Panc1 (cell line): Measurements from ENCODE around the gene AHRR. TPM values are rescaled to one million over a fixed set of nuclear protein-coding genes. Genes with fewer than 3 reads are reported as not detected.
"Not testable (repeated sequence)": the region's sequence is repeated elsewhere in the genome, so short reads cannot be mapped to it uniquely, and the experiment has no call there.

Source experiments
- ATAC-seq: fragments of 200-7000 bp; cut with Tn5 transposase; 2 replicates; pipeline ENCODE4 v1.9.1; 2020; ENCODE audit warnings: mild to moderate bottlenecking, moderate library complexity
- BruUV-seq: library from RNA; stranded (reverse); fragments of 400-500 nt; replicated peaks from 2 replicates; lab custom pipeline; 2021; lab: Mats Ljungman, UMichigan
- CTCF ChIA-PET: fragments of 300-600 bp; sonication (Branson Sonifier 250); formaldehyde crosslinking; loops from one replicate; lab custom pipeline; 2022; ENCODE audit warnings: antibody characterized with exemption; lab: Charles Lee
- POLR2A ChIA-PET: fragments of 300-600 bp; sonication (Branson Sonifier 250); formaldehyde crosslinking; loops from one replicate; lab custom pipeline; 2022; ENCODE audit warnings: antibody characterized with exemption; lab: Charles Lee
- DNase-seq: peaks from one replicate; pipeline ENCODE4 v3.0.0-alpha.2; 2010; ENCODE audit warnings: low read depth, low spot score
- H3K27ac ChIP-seq: 2 replicates; pipeline ENCODE4 v1.5.1; 2011; ENCODE audit warnings: mild to moderate bottlenecking, low read length, inconsistent platforms
- H3K27me3 ChIP-seq: fragments of 200-500 bp; sonication (Bioruptor generic); 2 replicates; pipeline ENCODE4 v1.6.0; 2014; ENCODE audit warnings: low read length, inconsistent platforms; ENCODE audit not compliant: control insufficient read depth, insufficient read depth
- H3K36me3 ChIP-seq: fragments of 200-500 bp; sonication (Bioruptor generic); 2 replicates; pipeline ENCODE4 v1.5.1; 2014; ENCODE audit warnings: inconsistent platforms, mild to moderate bottlenecking, low read length, moderate library complexity; ENCODE audit not compliant: control insufficient read depth, insufficient read depth
- H3K4me1 ChIP-seq: 2 replicates; pipeline ENCODE4 v1.5.1; 2011; ENCODE audit warnings: inconsistent platforms, mild to moderate bottlenecking, low read length, moderate library complexity; ENCODE audit not compliant: control insufficient read depth, insufficient read depth
- H3K4me3 ChIP-seq, 2 experiments: 2 replicates each; pipeline ENCODE4 v1.5.1; 2011 to 2012; ENCODE audit warnings: low read depth in 2 of 2, low read length in 2 of 2, mild to moderate bottlenecking in 2 of 2, inconsistent platforms in 1 of 2, moderate library complexity in 1 of 2
- H3K9me3 ChIP-seq: fragments of 200-500 bp; sonication (Bioruptor generic); 2 replicates; pipeline ENCODE4 v1.5.1; 2014; ENCODE audit warnings: low read depth, mild to moderate bottlenecking, inconsistent platforms, low read length, moderate library complexity; ENCODE audit not compliant: control insufficient read depth, insufficient read depth
- CTCF ChIP-seq: fragments of 450-650 bp; IDR thresholded peaks from 2 replicates; pipeline ENCODE4 v1.5.1; 2017; ENCODE audit warnings: mild to moderate bottlenecking
- POLR2AphosphoS5 ChIP-seq: IDR thresholded peaks from 2 replicates; pipeline ENCODE4 v1.6.1; 2012; ENCODE audit warnings: mild to moderate bottlenecking, low read depth, low read length, moderate library complexity
- REST ChIP-seq, 2 experiments: IDR thresholded peaks; 2 replicates each; pipeline ENCODE4 v1.6.1; 2011 to 2012; ENCODE audit warnings: low read depth in 2 of 2, control low read depth in 1 of 2, low read length in 1 of 2, mild to moderate bottlenecking in 1 of 2, moderate library complexity in 1 of 2; ENCODE audit not compliant: insufficient read depth in 1 of 2
- SIN3A ChIP-seq: IDR thresholded peaks from 2 replicates; pipeline ENCODE4 v1.6.1; 2012; ENCODE audit warnings: low read depth, mild to moderate bottlenecking, low read length, moderate library complexity, borderline replicate concordance; ENCODE audit not compliant: insufficient read depth
- TCF7L2 ChIP-seq: IDR thresholded peaks from 2 replicates; pipeline ENCODE4 v1.6.1; 2011; ENCODE audit warnings: mild to moderate bottlenecking, low read depth, low read length, inconsistent platforms
- in situ Hi-C: cut with HindIII; loops from 2 replicates; pipeline ENCODE4 v1.10.0; 2016; ENCODE audit warnings: low sequenced_read_pairs, low pct_unique_long_range_greater_than_20kb
- intact Hi-C: fragments of 100-400 bp; cut with micrococcal nuclease; formaldehyde crosslinking; loops from one replicate; pipeline ENCODE4 v1.10.0; 2022; ENCODE audit not compliant: unreplicated experiment
- total RNA-seq: library from RNA; stranded (reverse); gene quantifications from one replicate; pipeline ENCODE4 v1.2.1, GENCODE V29; 2021; ENCODE audit not compliant: unreplicated experiment

The AHRR gene
- total RNA-seq, 1 experiment from 2014 or later, result 23.6 TPM

- CTCF ChIA-PET, result interaction anchor here (0.6 kb wide), 1 partner anchor 30 kb away, joined by 8 read pairs; no protein-coding TSS in a partner anchor
- Histone ChIP-seq H3K4me3 (no peak overlapping the region), H3K9me3 (no peaks in the 10 kb centered on the region), H3K4me1 (no peaks in the 10 kb centered on the region), H3K27ac (no peak overlapping the region), H3K27me3 (no peaks in the 10 kb centered on the region), H3K36me3 (no peaks in the 10 kb centered on the region; the same call in 1 of the 2 replicates)
- in situ Hi-C loops, result no loop called here
- POLR2A ChIA-PET, result no interaction called here
- no TSS peak for BruUV-seq
- intact Hi-C loops, result no loop called here
- DNase-seq (no peak), ATAC-seq (no peak)
- TF ChIP-seq TCF7L2 (no peak), REST (IDR thresholded peaks at IDR 0.05; ENCODE audit: insufficient read depth in 1 of 2, low read depth in 2 of 2, low read length in 1 of 2) (no peak), SIN3A (no peak), CTCF (no peak), POLR2AphosphoS5 (no peak)
Measured at GRCh38 chr5:302966-303365, 18.5 kb upstream of the AHRR start.

GRCh38 chr5:303741-304140, 17.8 kb upstream of the AHRR start:
- DNase-seq, BruUV-seq, ATAC-seq, H3K9me3 ChIP-seq, intact Hi-C loops, H3K4me3 ChIP-seq, POLR2A ChIA-PET, H3K36me3 ChIP-seq, in situ Hi-C loops, H3K4me1 ChIP-seq, H3K27me3 ChIP-seq, H3K27ac ChIP-seq, CTCF ChIA-PET: not testable (repeated sequence)

- DNase-seq (no peak), ATAC-seq (no peak)
- H3K4me3 ChIP-seq, result no peak overlapping the region
- ChIA-PET POLR2A (no interaction called here), CTCF (no interaction called here)
- in situ Hi-C loops, result no loop called here
- TF ChIP-seq CTCF (no peak), TCF7L2 (no peak), POLR2AphosphoS5 (no peak), SIN3A (no peak), REST (IDR thresholded peaks at IDR 0.05; ENCODE audit: insufficient read depth in 1 of 2, low read depth in 2 of 2, low read length in 1 of 2) (no peak)
- no peaks in the 10 kb centered on the region for H3K9me3 ChIP-seq
- H3K27ac ChIP-seq, result no peak overlapping the region
- no TSS peak for BruUV-seq
- no peaks in the 10 kb centered on the region; the same call in 1 of the 2 replicates for H3K36me3 ChIP-seq
- peaks cover 11% of the 10 kb centered on the region for H3K4me1 ChIP-seq
- intact Hi-C loops, result no loop called here
- H3K27me3 ChIP-seq, result no peaks in the 10 kb centered on the region
Measured at GRCh38 chr5:305050-305449, 16.5 kb upstream of the AHRR start.
